NAMALWA (cell line): ENCODE measurements around the gene DLX6.
"Not testable (repeated sequence)": the region's sequence is repeated elsewhere in the genome, so short reads cannot be mapped to it uniquely, and the experiment has no call there.

Source experiments
- DNase-seq: peaks from one replicate; pipeline ENCODE4 v3.0.0-alpha.2; 2015; ENCODE audit warnings: low spot score

Gene DLX6

DNA sequence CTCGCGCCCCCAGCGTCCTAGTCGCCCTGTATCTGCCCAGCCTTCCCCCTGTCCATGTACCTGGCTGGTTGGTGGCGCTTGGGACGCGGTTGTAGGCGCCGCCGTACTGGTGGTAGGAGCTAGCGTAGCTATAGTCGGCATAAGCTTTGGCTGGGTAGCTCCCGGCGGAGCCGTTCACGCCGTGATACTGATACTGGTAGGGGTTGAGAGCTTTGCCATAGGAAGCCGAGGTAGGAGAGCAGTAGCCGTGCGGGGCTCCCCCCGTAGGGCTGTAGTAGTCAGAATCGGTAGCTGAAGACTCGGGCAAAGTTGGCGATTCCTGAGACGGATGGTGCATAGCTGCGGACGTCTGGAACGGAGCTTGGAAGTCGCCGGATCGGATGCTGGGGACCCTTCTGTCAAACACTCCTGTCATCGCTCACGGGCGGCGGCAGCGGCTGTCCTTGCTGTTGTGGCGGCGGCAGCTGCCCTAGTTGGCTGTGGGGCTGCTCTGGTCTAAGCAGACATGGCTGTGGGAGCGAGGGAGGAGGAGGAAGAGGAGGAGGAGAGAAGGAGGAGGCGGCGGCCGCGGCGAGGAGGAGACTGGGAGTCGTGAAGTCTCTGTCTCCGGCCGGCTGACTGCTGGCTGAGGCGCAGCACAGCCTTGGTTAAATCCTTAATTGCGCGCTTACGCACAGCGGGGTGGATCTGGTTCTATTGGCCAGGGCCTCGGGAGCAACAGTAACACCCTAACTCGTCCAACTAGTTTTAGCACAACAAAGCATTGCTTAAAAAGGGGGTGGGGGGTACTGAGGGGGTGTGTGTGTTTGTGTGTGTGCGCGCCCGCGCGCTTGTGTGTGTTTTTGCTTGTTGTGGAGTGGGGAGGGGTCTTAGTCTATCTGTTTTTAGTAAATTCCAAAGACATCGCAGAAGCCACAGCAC, 19.1 kb downstream of the DLX6 start, which contains the start of gene DLX5:
TSS of gene DLX5 (minus strand) at position 623 of the 921 bp plus-strand sequence. CDS start at position 415, 208 bp downstream.
- DNase-seq, result no peak

- no peak for DNase-seq
Observed at GRCh38 chr7:97025130-97025499, 19.8 kb downstream of the DLX6 start.

DNA sequence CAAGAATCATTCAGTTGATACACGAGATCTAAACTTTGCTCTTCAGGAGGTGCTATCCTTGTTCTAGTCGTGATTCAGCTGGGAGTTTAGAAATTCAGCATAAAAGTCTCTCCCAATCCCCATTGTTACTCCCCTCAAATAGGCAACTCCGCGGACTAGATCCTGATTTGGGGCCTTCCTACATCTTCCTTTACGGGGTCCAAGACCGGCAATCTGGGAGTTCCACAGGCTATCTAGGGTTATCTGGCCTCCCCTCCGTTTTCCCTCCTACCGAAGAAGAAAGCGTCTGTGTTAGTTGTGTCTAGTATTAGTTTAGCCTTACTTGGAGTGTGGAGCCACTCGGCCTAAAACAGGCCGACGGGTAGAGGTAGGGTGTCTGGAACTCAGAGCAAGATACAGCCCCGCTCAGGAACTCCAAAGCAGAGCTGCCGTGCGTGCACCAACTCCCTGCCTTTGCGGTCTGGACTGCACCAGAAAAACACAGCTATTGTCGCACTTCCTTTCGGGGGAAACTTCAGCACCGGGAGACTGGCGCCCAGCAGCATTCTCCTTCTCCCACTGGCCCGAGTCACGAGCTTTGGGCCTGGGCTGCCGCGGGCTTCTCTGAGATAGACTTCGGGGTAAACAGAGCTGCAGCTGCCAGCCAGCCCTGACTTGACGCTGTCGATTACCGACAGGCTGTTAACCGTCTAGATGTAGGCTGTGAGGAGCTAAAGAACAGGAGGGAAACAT, 20.8 kb downstream of the DLX6 start:
- DNase-seq, result no peak

- no peak for DNase-seq
Observed at GRCh38 chr7:97026715-97027426, 21.5 kb downstream of the DLX6 start.

DNA sequence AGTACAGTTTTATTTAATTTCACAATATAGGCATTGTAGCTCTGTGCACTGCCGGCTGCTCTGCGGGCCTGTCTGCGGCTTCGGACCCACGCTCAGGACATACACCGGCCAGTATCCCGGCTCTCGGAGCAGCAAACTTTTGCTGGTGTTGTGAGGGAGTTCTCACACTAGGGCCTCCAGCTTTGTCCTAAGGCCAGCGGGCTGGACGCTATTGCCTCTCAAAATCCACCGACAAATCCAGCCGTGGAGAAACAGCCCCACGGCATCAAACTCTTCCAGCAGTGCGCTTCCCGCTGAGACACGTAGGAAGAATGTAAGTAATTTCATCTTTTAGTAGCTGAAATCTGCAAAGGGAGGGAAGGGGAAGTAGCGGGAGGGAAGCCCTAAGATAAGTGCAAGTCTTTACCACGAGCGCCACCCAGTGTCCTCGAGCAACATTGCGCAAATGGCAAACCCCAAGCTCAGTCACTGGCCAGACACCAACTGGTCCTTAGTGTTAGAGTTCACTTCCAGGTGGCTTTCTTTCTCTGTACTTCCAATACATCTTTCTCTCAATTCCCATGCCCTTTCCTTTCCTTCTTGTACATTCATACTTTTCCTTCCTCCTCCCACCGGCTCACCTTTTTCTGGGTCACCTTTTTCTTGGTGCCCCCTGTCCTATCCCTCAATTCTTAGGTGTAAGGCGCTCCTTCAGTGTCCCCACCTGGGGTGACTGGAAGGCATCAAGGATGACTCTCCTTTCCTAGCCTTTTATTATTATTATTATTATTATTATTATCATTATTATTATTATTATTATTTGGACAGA, 22.3 kb downstream of the DLX6 start:
- DNase-seq, result peak; percentile 88

DNA sequence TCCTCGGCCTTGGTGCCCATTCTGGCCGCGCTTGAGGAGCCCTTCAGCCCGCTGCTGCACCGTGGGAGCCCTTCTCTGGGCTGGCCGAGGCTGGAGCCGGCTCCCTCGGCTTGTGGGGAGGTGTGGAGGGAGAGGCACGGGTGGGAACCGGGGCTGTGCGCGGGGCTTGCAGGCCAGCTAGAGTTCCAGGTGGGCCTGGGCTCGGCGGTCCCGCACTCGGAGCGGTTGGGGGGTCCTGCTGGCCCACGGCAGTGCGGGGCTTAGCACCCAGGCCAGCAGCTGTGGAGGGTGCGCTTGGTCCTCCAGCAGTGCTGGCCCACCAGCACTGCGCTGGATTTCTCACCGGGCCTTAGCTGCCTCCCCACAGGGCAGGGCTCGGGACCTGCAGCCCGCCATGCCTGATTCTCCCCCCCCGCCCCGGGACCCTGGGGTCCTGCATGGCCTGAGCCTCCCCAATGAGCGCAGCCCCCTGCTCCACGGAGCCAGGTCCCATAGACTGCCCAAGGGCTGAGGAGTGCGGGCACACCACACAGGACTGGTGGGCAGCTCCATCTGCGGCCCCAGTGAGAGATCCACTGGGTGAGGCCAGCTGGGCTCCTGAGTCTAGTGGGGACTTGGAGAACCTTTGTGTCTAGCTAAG, 29.0 kb downstream of the DLX6 start:
- not testable (repeated sequence) for DNase-seq

GRCh38 chr7:97039374-97040065, 34.2 kb downstream of the DLX6 start:
- no peak for DNase-seq

DNA sequence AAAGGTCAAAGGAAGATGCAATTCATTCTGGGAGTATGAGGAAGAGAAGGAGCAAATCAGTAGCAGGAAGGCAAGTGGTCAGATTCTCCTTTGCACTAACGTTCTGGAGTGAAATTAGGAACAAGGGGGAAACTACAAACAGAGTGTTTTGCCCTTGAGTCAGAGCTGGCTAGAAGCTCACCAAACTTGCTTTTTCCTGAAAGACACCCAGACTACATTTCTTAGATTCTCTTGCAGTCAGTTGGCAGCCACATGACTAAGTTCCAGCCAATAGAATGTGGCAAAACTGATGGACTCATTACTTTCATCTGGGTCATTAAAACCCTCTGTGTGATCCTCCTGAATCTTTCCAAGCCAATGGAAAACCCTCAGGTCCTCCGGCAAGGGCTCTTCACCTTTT, 37.9 kb downstream of the DLX6 start:
- DNase-seq, result no peak
